Subcutaneous adipose tissue (tissue), 4 donors: ENCODE measurements around the gene SEMA3G. TPM values are rescaled to one million over a fixed set of nuclear protein-coding genes. Genes with fewer than 3 reads are reported as not detected.

ENCODE experiments used
- CTCF ChIP-seq: fragments of 450-650 bp; IDR thresholded peaks from one replicate; pipeline ENCODE4 v1.5.1; 2016; ENCODE audit warnings: low read depth, mild to moderate bottlenecking, control low read depth, antibody characterized with exemption, moderate library complexity
- total RNA-seq, 4 donors: library from RNA; depleted of rRNA; stranded (reverse); fragments of >200 nt; gene quantifications; one replicate each; pipeline ENCODE4 v1.1.0, GENCODE V29; 2016

The SEMA3G gene
- total RNA-seq, 4 donors from 2014 or later, result 97.3 to 373 (median 164) TPM

- TF ChIP-seq CTCF, result no peak
These were observed 36.4 kb downstream of the SEMA3G start for GRCh38 chr3:52408466-52408865.

GRCh38 chr3:52407779-52408178 is 37.1 kb downstream of the SEMA3G start:
- no peak for TF ChIP-seq CTCF

GRCh38 chr3:52406791-52407510 is 38.0 kb downstream of the SEMA3G start:
- no peak for TF ChIP-seq CTCF

- TF ChIP-seq CTCF, result no peak
These were observed 38.7 kb downstream of the SEMA3G start for GRCh38 chr3:52406231-52406661.

GRCh38 chr3:52405601-52406110 is 39.2 kb downstream of the SEMA3G start:
- no peak for TF ChIP-seq CTCF

- TF ChIP-seq CTCF, result no peak
These were observed 39.8 kb downstream of the SEMA3G start for GRCh38 chr3:52405066-52405465.

GRCh38 chr3:52404391-52404790 is 40.5 kb downstream of the SEMA3G start:
- no peak for TF ChIP-seq CTCF
